GM19023 (cell line): ENCODE measurements around the gene TNFAIP8.

ENCODE experiments used
- ATAC-seq: cut with Tn5 transposase; IDR thresholded peaks from one replicate; pipeline ENCODE4 v1.9.1; 2021; ENCODE audit warnings: mild to moderate bottlenecking, moderate library complexity; ENCODE audit not compliant: unreplicated experiment

Gene TNFAIP8

GRCh38 chr5:119355685-119356611, at the start of gene TNFAIP8:
Gene TNFAIP8, plus strand, starts transcription at chr5:119356019. Its CDS starts 72 bp downstream, at chr5:119356091.
- ATAC-seq = peak; percentile 55

GRCh38 chr5:119307170-119307569, 48.6 kb upstream of the TNFAIP8 start:
- ATAC-seq = no peak

- no peak for ATAC-seq
Observed at GRCh38 chr5:119309326-119309725, 46.5 kb upstream of the TNFAIP8 start.

- no peak for ATAC-seq
Observed at GRCh38 chr5:119311688-119312087, 44.1 kb upstream of the TNFAIP8 start.

GRCh38 chr5:119312403-119312802, 43.4 kb upstream of the TNFAIP8 start:
- no peak for ATAC-seq

GRCh38 chr5:119313197-119313596, 42.6 kb upstream of the TNFAIP8 start:
- ATAC-seq = no peak

- ATAC-seq = no peak
Observed at GRCh38 chr5:119313658-119314605, 41.9 kb upstream of the TNFAIP8 start.

- ATAC-seq = peak; percentile 88
Observed at GRCh38 chr5:119315516-119315949, 40.3 kb upstream of the TNFAIP8 start.

GRCh38 chr5:119316086-119316485, 39.7 kb upstream of the TNFAIP8 start:
- ATAC-seq = no peak

GRCh38 chr5:119316906-119317305, 38.9 kb upstream of the TNFAIP8 start:
- ATAC-seq = no peak

GRCh38 chr5:119318256-119318894, 37.4 kb upstream of the TNFAIP8 start:
- no peak for ATAC-seq

GRCh38 chr5:119319401-119319800, 36.4 kb upstream of the TNFAIP8 start:
- ATAC-seq = no peak

GRCh38 chr5:119319890-119320289, 35.9 kb upstream of the TNFAIP8 start:
- ATAC-seq = no peak

- no peak for ATAC-seq
Observed at GRCh38 chr5:119321569-119322311, 34.1 kb upstream of the TNFAIP8 start.

GRCh38 chr5:119322312-119322947, 33.4 kb upstream of the TNFAIP8 start:
- ATAC-seq = no peak

GRCh38 chr5:119322948-119323537, 32.8 kb upstream of the TNFAIP8 start:
- peak; percentile 48 for ATAC-seq

GRCh38 chr5:119323601-119324000, 32.2 kb upstream of the TNFAIP8 start:
- no peak for ATAC-seq

GRCh38 chr5:119324842-119325241, 31.0 kb upstream of the TNFAIP8 start:
- ATAC-seq = no peak

GRCh38 chr5:119327018-119327417, 28.8 kb upstream of the TNFAIP8 start:
- ATAC-seq = no peak
